K562 (cell line): ENCODE measurements around the gene VPREB3. TPM values are rescaled to one million over a fixed set of nuclear protein-coding genes. Genes with fewer than 3 reads are reported as not detected.

Experiments
- HIVEP1 ChIP-seq: fragments of 250-450 bp; sonication (Bioruptor Pico); IDR thresholded peaks from 2 replicates; pipeline ENCODE4 v1.4.0; 2020; ENCODE audit warnings: mild to moderate bottlenecking
- IRF2 ChIP-seq: sonication (generic); formaldehyde crosslinking; IDR thresholded peaks from 2 replicates; pipeline ENCODE4 v1.8.1; 2022; ENCODE audit warnings: mild to moderate bottlenecking, missing genetic modification reagents
- NCOR1 ChIP-seq: fragments of 450-650 bp; IDR thresholded peaks from 2 replicates; pipeline ENCODE4 v1.6.1; 2016; ENCODE audit warnings: mild to moderate bottlenecking, moderate library complexity
- NR2F6 ChIP-seq: fragments of 450-650 bp; formaldehyde crosslinking; IDR thresholded peaks from 2 replicates; pipeline ENCODE4 v1.4.0; 2020; ENCODE audit warnings: mild to moderate bottlenecking
- NRF1 ChIP-seq, 2 experiments: fragments of 450-650 bp; IDR thresholded peaks in 1 of 2; conservative IDR thresholded peaks in 1 of 2; 2 replicates each; pipeline ENCODE4 v1.6.1; 2014; ENCODE audit warnings: mild to moderate bottlenecking in 2 of 2
- POLR2AphosphoS5 ChIP-seq: IDR thresholded peaks from 2 replicates; pipeline ENCODE4 v1.6.1; 2011; ENCODE audit warnings: mild to moderate bottlenecking, low read depth, low read length, moderate library complexity; ENCODE audit not compliant: control insufficient read depth, insufficient read depth
- RBFOX2 ChIP-seq: fragments of 200-400 bp; formaldehyde crosslinking; IDR thresholded peaks from 2 replicates; pipeline ENCODE4 v1.6.1; 2017; ENCODE audit warnings: low read depth, mild to moderate bottlenecking, low read length, moderate library complexity
- RCOR1 ChIP-seq, 2 experiments: IDR thresholded peaks; 2 replicates each; pipeline ENCODE4 v1.6.1; 2012; ENCODE audit warnings: low read depth in 2 of 2, low read length in 2 of 2, borderline replicate concordance in 1 of 2, improper control_type of control experiment in 1 of 2
- RUNX1 ChIP-seq: sonication (generic); IDR thresholded peaks from 2 replicates; pipeline ENCODE4 v1.6.1; 2016; ENCODE audit warnings: antibody characterized with exemption, low read depth
- SREBF2 ChIP-seq: sonication (generic); formaldehyde crosslinking; IDR thresholded peaks from 2 replicates; pipeline ENCODE4 v1.4.0; 2020; ENCODE audit warnings: mild to moderate bottlenecking, missing genetic modification reagents
- ZBED1 ChIP-seq: IDR thresholded peaks from 2 replicates; pipeline ENCODE4 v1.6.1; 2014
- ZKSCAN1 ChIP-seq: fragments of 150-350 bp; IDR thresholded peaks from 2 replicates; pipeline ENCODE4 v1.6.1; 2016; ENCODE audit warnings: low read depth, low read length
- ZNF253 ChIP-seq: fragments of 250-450 bp; sonication (Bioruptor Pico); conservative IDR thresholded peaks from 2 replicates; pipeline ENCODE4 v1.6.1; 2021; ENCODE audit warnings: mild to moderate bottlenecking
- ZNF699 ChIP-seq: fragments of 250-450 bp; sonication (Bioruptor Pico); IDR thresholded peaks from 2 replicates; pipeline ENCODE4 v1.8.0; 2021; ENCODE audit warnings: mild to moderate bottlenecking, moderate library complexity; ENCODE audit not compliant: insufficient replicate concordance
- ZNF780A ChIP-seq: fragments of 250-450 bp; sonication (Bioruptor Pico); IDR thresholded peaks from 2 replicates; pipeline ENCODE4 v1.5.0; 2021; ENCODE audit warnings: mild to moderate bottlenecking
- polyA plus RNA-seq, 8 experiments: library from polyadenylated mRNA; depleted of rRNA in 4 of 8; stranded (reverse) in 5 of 8; unstranded in 3 of 8; fragments of >200 nt; fragmentation: Nextera tagmentation in 2 of 8; fragmentation: Illumina TruSeq in 1 of 8; extraction: Ambion mirVana in 2 of 8; extraction: Trizol in 1 of 8; gene quantifications; 2 replicates each; pipeline versions ENCODE4 v1.2.1 to v1.2.3, GENCODE V29; 2011 to 2014; ENCODE audit warnings: inconsistent platforms in 1 of 8, missing spikeins in 1 of 8
- total RNA-seq, 7 experiments: library from RNA; depleted of rRNA in 6 of 7; stranded (reverse); fragments of >200 nt in 6 of 7; fragmentation: Illumina TruSeq in 2 of 7; extraction: Trizol in 2 of 7; gene quantifications; 2 replicates each; pipeline versions ENCODE4 v1.2.1 to v1.2.3, GENCODE V29; 2011 to 2021; ENCODE audit warnings: low replicate concordance in 1 of 7
- TF ChIP-seq, protein P1 (sequence below): fragments of 250-450 bp; sonication (Bioruptor Pico); IDR thresholded peaks from 2 replicates; pipeline ENCODE4 v1.4.0; 2020; ENCODE audit warnings: mild to moderate bottlenecking, moderate library complexity
- TF ChIP-seq, protein P2 (sequence below): fragments of 150-350 bp; conservative IDR thresholded peaks from 2 replicates; pipeline ENCODE4 v1.6.1; 2014; ENCODE audit warnings: low read length
- TF ChIP-seq, protein P3 (sequence below): fragments of 450-650 bp; IDR thresholded peaks from 2 replicates; pipeline ENCODE4 v1.6.1; 2018; ENCODE audit not compliant: partially characterized antibody
- TF ChIP-seq, protein P4 (sequence below): sonication (generic); formaldehyde crosslinking; IDR thresholded peaks from 2 replicates; pipeline ENCODE4 v1.8.1; 2023; ENCODE audit warnings: mild to moderate bottlenecking, missing genetic modification reagents

The VPREB3 gene
- total and polyA plus RNA-seq, 9 of the 15 experiments (the other 6 are each of a cell fraction or from before 2014, with no cell fraction given) = 0.14 to 0.71 (median 0.20) TPM; not detected in 6

DNA sequence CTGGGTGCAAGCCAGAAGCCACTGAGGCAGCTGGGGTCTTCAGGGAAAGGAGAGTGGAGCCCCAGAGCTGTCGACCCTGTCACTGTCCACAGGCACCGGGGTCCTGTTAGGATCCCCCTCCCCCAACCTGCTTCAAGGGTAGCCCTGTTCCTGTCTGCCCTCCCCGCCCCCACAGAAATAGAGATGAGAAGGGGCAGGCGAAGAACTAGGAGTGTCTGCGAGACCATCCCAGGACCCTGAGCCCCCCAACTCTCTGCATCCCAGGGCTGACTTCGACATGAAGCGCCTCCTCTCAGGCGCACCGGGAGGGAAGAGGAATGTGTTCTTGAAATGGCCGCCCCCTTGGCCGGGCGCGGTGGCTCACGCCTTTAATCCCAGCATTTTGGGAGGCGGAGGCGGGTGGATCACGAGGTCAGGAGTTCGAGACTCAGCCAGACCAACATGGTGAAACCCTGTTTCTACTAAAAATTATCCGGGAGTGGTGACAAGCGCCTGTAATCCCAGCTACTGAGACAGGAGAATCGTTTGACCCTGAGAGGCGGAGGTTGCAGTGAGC lies 2.7 kb downstream of the VPREB3 start (continued):
- TF ChIP-seq IRF2 (CRISPR knock-in tag) = no peak
- TF ChIP-seq RCOR1 (IDR thresholded peaks at IDR 0.05; ENCODE audit: borderline replicate concordance in 1 of 2, low read depth in 2 of 2, low read length in 2 of 2) = no peak
- TF ChIP-seq NR2F6 = no peak
- TF ChIP-seq ZNF699 (CRISPR knock-in tag) = no peak
- no peak for TF ChIP-seq ZBED1
- TF ChIP-seq RUNX1 = no peak
- no peak for TF ChIP-seq POLR2AphosphoS5
- TF ChIP-seq SREBF2 (CRISPR knock-in tag) = no peak
- TF ChIP-seq, protein P1, sequence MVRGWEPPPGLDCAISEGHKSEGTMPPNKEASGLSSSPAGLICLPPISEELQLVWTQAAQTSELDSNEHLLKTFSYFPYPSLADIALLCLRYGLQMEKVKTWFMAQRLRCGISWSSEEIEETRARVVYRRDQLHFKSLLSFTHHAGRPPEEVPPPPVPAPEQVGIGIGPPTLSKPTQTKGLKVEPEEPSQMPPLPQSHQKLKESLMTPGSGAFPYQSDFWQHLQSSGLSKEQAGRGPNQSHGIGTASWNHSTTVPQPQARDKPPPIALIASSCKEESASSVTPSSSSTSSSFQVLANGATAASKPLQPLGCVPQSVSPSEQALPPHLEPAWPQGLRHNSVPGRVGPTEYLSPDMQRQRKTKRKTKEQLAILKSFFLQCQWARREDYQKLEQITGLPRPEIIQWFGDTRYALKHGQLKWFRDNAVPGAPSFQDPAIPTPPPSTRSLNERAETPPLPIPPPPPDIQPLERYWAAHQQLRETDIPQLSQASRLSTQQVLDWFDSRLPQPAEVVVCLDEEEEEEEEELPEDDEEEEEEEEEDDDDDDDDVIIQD (CRISPR knock-in tag) = no peak
- no peak for TF ChIP-seq NCOR1
- no peak for TF ChIP-seq ZKSCAN1
- TF ChIP-seq, protein P2, sequence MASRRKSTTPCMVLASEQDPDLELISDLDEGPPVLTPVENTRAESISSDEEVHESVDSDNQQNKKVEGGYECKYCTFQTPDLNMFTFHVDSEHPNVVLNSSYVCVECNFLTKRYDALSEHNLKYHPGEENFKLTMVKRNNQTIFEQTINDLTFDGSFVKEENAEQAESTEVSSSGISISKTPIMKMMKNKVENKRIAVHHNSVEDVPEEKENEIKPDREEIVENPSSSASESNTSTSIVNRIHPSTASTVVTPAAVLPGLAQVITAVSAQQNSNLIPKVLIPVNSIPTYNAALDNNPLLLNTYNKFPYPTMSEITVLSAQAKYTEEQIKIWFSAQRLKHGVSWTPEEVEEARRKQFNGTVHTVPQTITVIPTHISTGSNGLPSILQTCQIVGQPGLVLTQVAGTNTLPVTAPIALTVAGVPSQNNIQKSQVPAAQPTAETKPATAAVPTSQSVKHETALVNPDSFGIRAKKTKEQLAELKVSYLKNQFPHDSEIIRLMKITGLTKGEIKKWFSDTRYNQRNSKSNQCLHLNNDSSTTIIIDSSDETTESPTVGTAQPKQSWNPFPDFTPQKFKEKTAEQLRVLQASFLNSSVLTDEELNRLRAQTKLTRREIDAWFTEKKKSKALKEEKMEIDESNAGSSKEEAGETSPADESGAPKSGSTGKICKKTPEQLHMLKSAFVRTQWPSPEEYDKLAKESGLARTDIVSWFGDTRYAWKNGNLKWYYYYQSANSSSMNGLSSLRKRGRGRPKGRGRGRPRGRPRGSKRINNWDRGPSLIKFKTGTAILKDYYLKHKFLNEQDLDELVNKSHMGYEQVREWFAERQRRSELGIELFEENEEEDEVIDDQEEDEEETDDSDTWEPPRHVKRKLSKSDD = no peak
- TF ChIP-seq RBFOX2 = peak; percentile 2; the same call in 1 of the 2 replicates
- no peak for TF ChIP-seq HIVEP1 (CRISPR knock-in tag)
- TF ChIP-seq, protein P3, sequence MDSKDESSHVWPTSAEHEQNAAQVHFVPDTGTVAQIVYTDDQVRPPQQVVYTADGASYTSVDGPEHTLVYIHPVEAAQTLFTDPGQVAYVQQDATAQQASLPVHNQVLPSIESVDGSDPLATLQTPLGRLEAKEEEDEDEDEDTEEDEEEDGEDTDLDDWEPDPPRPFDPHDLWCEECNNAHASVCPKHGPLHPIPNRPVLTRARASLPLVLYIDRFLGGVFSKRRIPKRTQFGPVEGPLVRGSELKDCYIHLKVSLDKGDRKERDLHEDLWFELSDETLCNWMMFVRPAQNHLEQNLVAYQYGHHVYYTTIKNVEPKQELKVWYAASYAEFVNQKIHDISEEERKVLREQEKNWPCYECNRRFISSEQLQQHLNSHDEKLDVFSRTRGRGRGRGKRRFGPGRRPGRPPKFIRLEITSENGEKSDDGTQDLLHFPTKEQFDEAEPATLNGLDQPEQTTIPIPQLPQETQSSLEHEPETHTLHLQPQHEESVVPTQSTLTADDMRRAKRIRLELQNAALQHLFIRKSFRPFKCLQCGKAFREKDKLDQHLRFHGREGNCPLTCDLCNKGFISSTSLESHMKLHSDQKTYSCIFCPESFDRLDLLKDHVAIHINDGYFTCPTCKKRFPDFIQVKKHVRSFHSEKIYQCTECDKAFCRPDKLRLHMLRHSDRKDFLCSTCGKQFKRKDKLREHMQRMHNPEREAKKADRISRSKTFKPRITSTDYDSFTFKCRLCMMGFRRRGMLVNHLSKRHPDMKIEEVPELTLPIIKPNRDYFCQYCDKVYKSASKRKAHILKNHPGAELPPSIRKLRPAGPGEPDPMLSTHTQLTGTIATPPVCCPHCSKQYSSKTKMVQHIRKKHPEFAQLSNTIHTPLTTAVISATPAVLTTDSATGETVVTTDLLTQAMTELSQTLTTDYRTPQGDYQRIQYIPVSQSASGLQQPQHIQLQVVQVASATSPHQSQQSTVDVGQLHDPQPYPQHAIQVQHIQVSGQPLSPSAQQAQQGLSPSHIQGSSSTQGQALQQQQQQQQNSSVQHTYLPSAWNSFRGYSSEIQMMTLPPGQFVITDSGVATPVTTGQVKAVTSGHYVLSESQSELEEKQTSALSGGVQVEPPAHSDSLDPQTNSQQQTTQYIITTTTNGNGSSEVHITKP = no peak
- TF ChIP-seq, protein P4, sequence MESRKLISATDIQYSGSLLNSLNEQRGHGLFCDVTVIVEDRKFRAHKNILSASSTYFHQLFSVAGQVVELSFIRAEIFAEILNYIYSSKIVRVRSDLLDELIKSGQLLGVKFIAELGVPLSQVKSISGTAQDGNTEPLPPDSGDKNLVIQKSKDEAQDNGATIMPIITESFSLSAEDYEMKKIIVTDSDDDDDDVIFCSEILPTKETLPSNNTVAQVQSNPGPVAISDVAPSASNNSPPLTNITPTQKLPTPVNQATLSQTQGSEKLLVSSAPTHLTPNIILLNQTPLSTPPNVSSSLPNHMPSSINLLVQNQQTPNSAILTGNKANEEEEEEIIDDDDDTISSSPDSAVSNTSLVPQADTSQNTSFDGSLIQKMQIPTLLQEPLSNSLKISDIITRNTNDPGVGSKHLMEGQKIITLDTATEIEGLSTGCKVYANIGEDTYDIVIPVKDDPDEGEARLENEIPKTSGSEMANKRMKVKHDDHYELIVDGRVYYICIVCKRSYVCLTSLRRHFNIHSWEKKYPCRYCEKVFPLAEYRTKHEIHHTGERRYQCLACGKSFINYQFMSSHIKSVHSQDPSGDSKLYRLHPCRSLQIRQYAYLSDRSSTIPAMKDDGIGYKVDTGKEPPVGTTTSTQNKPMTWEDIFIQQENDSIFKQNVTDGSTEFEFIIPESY (CRISPR knock-in tag) = no peak
- TF ChIP-seq ZNF253 (CRISPR knock-in tag) = no peak
- TF ChIP-seq ZNF780A (CRISPR knock-in tag) = no peak
- 0 out of 4 replicates have a peak, but pooled peaks of 1 of the 2 experiments have one; percentile 4 for TF ChIP-seq NRF1 (conservative IDR thresholded peaks at IDR 0.05 in 1 of 2, IDR thresholded peaks at IDR 0.05 in 1 of 2)
